Measurements from ENCODE around the gene CA11.

CA11 gene

GRCh38 chr19:48611872-48612271 is 34.1 kb downstream of the CA11 start:
- no peak for DNase-seq

- no peak for DNase-seq
These were observed 36.3 kb downstream of the CA11 start for GRCh38 chr19:48609571-48610108.

GRCh38 chr19:48608798-48609263 is 37.2 kb downstream of the CA11 start:
- peak; percentile 24 to 58 for DNase-seq

- no peak for DNase-seq
These were observed 38.6 kb downstream of the CA11 start for GRCh38 chr19:48607359-48607755.

- no peak for DNase-seq
These were observed 39.3 kb downstream of the CA11 start, which contains the start of gene SPACA4 for GRCh38 chr19:48606463-48607358. TSS of gene SPACA4 (plus strand) at chr19:48606742. CDS start at chr19:48606979, 237 bp downstream.

GRCh38 chr19:48603850-48604249 is 42.1 kb downstream of the CA11 start:
- DNase-seq: no peak

GRCh38 chr19:48603449-48603848 is 42.5 kb downstream of the CA11 start:
- DNase-seq: no peak

- no peak for DNase-seq
These were observed 43.0 kb downstream of the CA11 start for GRCh38 chr19:48603001-48603400.

GRCh38 chr19:48600679-48601417 is 45.1 kb downstream of the CA11 start:
- no peak for DNase-seq

- DNase-seq: no peak
These were observed 46.8 kb downstream of the CA11 start for GRCh38 chr19:48598996-48599700.

- no peak for DNase-seq
These were observed 49.1 kb downstream of the CA11 start for GRCh38 chr19:48596679-48597465.

- no peak for DNase-seq
These were observed 49.8 kb downstream of the CA11 start for GRCh38 chr19:48596237-48596636.

GRCh38 chr19:48595833-48596232 is 50.2 kb downstream of the CA11 start:
- no peak for DNase-seq

GRCh38 chr19:48595171-48595570 is 50.8 kb downstream of the CA11 start:
- no peak for DNase-seq

GRCh38 chr19:48591021-48591420 is 55.0 kb downstream of the CA11 start:
- DNase-seq: no peak

GRCh38 chr19:48588670-48589401 is 57.2 kb downstream of the CA11 start:
- DNase-seq: peak; percentile 82 to 83
